DMS53 (cell line): ENCODE results near the gene PRKAA1.
"Not testable (repeated sequence)": the region's sequence is repeated elsewhere in the genome, so short reads cannot be mapped to it uniquely, and the experiment has no call there.

Experiments
- DNase-seq: peaks from one replicate; lab custom pipeline; 2025; lab: John Stamatoyannopoulos, UW

Gene PRKAA1

DNA sequence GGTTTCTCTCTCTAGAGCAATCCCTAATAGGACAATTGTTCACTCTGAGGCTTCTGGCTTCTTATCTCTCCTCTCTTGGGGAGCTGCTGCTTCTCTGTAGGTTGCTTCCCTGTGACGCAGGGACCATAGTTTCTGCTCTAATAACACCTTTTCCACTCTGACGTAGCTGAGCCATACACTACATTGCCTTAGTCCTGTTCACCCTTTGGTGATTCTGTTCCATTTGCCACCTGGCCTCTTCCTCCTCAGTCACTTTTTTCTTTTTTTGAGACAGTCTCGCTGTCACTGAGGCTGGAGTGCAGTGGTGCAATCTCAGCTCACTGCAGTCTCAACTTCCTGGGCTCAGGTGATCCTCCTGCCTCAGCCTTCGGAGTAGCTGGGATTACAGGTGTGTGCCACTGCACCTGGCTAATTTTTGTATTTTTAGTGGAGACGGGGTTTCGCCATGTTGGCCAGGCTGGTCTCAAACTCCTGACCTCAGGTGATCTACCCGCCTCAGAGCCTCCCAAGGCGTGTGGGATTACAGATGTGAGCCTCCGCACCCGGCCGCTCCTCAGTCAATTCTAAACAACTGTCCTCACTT, 27.4 kb upstream of the PRKAA1 start:
- DNase-seq, result peak; percentile 31

DNA sequence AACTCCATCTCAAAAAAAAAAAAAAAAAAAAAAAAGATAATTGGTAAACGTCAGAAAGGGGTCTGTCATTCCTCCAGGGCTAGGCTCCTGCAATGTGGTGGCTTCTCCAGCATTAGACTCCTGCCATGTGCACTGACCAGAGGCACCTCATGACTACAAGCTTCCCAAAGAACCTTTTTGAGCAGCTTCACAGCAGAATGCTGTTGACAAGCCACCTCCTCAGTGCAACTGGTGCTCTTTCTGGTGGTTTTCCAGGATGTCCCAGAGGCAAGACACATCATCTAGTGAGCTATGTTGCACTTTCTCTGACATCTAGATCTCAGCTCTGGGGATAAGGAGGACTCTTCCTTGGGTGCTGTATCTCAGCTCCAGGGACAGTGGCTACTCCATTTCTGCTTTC, 25.3 kb upstream of the PRKAA1 start:
- peak; percentile 5 for DNase-seq

DNA sequence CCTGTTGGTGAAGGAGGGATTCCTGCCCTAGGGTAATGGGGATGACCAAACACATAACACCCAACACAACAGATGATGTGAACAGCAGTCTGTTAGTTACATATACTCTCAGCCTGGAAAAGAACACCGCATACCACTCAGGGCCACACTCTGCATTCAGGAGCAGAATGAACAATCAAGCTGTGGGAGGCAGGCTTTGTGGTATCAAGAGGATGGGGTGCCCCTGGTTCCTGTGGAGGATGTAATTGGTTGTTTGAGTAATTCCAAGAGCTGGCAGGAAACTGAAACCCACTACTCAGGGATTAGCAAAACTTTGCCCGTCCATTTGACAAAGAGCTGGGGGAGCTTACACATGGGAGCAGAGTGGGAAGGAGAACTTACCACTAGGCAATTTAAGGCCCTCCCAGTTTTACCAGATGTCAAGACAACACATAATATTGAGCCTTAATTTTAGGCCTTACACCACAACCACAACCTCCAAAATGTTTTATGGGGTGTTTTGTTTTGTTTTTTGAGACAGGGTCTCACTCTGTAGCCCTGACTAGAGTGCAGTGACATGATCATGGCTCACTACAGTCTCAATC, 15.6 kb upstream of the PRKAA1 start:
- no peak for DNase-seq

GRCh38 chr5:40812125-40812524, 14.0 kb upstream of the PRKAA1 start:
- DNase-seq, result no peak

DNA sequence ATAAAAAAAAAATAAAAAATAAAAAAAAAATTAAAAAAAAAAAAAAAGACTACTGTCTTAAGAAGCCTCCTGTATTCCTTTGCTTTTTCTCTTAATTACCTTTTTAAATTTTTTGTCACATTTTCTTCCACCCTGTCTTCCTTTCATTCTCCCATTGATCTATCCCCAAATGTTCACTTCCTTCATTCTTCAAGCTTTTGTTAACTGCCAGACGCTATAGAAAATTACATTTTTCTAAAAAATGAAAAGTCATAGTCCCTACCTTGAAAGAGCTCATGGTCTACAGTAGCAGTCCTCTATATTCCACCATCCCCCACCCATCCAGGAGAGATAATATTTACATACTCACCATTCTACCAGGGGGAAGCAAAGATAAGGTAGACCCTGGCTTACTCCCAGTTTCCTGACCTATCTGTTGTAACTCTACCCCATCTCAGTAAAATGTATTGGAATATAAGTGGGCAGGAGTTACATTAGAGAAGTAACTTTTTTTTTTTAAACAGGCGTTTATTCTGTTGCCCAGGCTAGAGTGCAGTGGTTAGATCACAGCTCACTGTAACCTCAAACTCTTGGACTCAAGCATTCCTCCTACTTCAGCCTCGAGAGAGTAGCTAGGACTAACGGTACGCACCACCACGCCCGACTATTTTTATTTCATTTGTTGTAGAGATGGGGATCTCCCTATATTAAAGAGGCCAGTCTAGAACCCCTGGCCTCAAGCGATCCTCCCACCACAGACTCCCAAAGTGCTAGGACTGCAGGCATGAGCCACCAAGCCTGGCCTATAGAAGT, 3.8 kb upstream of the PRKAA1 start:
- no peak for DNase-seq

GRCh38 chr5:40799258-40799657, 1.1 kb upstream of the PRKAA1 start:
- DNase-seq, result no peak

- DNase-seq, result no peak
Measured at GRCh38 chr5:40798801-40799210, 632 bp upstream of the PRKAA1 start.

GRCh38 chr5:40797273-40798011, 732 bp downstream of the PRKAA1 start:
- peak; percentile 70 for DNase-seq

- DNase-seq, result no peak
Measured at GRCh38 chr5:40796487-40796889, 1.7 kb downstream of the PRKAA1 start.

GRCh38 chr5:40794877-40795276, 3.3 kb downstream of the PRKAA1 start:
- not testable (repeated sequence) for DNase-seq

DNA sequence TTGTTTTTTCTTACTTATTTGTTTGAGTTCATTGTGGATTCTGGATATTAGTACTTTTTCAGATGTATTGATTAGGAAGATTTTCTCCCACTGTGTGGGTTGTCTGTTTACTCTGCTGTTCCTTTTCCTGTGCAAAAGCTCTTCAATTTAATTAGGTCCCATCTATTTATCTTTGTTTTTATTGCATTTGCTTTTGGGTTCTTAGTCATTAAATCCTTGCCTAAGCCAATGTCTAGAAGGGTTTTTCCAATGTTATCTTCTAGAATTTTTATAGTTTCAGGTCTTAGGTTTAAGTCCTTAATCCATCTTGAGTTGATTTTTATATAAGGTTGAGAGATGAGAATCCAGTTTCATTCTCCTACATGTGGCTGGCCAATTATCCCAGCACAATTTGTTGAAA, 3.8 kb downstream of the PRKAA1 start:
- not testable (repeated sequence) for DNase-seq

- not testable (repeated sequence) for DNase-seq
Measured at GRCh38 chr5:40792691-40793090, 5.5 kb downstream of the PRKAA1 start.

- no peak for DNase-seq
Measured at GRCh38 chr5:40791715-40792139, 6.4 kb downstream of the PRKAA1 start.

GRCh38 chr5:40790947-40791593, 7.1 kb downstream of the PRKAA1 start:
- DNase-seq, result no peak

GRCh38 chr5:40788941-40789340, 9.2 kb downstream of the PRKAA1 start:
- not testable (repeated sequence) for DNase-seq

GRCh38 chr5:40787986-40788385, 10.2 kb downstream of the PRKAA1 start:
- DNase-seq, result no peak

GRCh38 chr5:40786664-40787063, 11.5 kb downstream of the PRKAA1 start:
- not testable (repeated sequence) for DNase-seq

- DNase-seq, result no peak
Measured at GRCh38 chr5:40784916-40785315, 13.3 kb downstream of the PRKAA1 start.

DNA sequence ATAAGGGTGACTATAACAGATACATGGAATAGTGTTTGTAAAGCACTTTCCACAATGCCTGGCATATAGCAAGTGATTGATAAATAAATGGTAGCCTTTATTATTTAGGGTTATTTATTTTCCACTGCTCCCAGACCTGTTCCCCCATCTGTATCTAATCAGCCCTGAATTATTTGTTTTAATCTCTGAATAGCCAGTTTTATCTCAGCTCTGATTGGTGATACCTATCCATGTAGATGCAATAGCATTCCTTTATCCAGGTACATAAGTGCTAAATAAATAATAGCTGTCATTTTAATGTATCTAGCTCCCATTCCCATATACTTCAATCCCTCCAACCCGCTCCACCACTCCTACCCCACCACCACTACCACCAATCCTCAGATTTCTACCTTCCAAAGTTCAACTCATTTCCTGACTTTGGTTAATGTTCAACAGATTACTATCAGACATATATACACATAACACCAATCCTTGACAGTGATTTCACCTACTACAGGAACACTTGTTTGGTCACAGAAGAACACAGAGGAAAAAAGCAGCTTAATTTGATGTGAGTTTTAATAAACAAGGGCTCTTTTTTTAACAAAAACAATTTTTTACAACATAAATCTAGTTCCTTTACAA, 14.0 kb downstream of the PRKAA1 start:
- peak; percentile 69 for DNase-seq

DNA sequence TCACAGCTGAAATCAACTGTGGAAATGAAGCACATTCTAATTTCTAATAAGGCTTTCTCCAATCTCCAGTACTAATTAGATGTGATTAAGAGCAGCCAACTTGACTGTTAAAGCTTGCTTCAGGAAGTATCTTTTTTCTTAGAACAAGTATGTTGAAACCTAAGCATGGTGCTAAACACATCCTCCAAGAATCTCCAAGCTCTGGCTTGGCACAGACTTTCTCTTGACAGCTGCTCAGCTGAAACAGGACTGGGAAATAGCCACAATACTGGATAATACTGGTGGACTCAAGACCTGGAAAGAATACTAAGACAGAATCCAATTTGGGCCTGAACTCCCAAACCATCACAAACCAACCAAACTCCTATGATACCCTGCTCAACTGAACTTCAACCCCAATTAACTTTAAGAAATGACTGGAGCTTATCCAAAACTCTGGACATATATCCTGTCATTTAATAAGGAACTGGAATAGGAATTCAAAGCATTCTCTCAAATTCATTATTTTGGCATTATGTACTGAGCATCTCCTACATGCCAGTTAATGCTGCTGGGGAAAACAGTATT, 16.2 kb downstream of the PRKAA1 start:
- DNase-seq, result no peak

- DNase-seq, result no peak
Measured at GRCh38 chr5:40780858-40781257, 17.3 kb downstream of the PRKAA1 start.
